ENCODE data around the gene USP25.

DNA sequence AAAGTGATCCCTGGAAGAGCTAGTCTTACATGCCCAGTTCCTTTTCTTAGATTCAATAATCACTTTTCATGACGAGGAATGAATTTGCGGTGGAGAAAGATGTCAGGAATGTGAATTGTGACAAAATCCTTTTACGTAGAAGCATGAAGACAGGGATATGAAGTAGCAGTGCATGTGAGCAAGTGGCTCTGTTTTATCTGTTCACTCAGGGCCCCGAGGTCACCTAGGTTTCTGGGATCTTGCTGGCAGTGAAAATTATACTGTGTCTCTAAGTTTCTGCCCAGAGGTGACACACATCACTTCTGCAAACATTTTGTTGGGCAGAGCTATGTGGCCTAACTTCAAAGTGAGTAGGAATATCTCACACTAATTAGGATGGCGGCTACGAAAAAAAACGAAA is 79.3 kb downstream of the USP25 start:
- TF ChIP-seq, protein P1, sequence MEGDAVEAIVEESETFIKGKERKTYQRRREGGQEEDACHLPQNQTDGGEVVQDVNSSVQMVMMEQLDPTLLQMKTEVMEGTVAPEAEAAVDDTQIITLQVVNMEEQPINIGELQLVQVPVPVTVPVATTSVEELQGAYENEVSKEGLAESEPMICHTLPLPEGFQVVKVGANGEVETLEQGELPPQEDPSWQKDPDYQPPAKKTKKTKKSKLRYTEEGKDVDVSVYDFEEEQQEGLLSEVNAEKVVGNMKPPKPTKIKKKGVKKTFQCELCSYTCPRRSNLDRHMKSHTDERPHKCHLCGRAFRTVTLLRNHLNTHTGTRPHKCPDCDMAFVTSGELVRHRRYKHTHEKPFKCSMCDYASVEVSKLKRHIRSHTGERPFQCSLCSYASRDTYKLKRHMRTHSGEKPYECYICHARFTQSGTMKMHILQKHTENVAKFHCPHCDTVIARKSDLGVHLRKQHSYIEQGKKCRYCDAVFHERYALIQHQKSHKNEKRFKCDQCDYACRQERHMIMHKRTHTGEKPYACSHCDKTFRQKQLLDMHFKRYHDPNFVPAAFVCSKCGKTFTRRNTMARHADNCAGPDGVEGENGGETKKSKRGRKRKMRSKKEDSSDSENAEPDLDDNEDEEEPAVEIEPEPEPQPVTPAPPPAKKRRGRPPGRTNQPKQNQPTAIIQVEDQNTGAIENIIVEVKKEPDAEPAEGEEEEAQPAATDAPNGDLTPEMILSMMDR (IDR thresholded peaks at IDR 0.05), result no peak
- TF ChIP-seq POLR2AphosphoS5 (IDR thresholded peaks at IDR 0.05; ENCODE audit: low read depth, low read length), result no peak
- no peak for TF ChIP-seq TCF7L2 (IDR thresholded peaks at IDR 0.05; ENCODE audit: low read depth, low read length)
- TF ChIP-seq, protein P2, sequence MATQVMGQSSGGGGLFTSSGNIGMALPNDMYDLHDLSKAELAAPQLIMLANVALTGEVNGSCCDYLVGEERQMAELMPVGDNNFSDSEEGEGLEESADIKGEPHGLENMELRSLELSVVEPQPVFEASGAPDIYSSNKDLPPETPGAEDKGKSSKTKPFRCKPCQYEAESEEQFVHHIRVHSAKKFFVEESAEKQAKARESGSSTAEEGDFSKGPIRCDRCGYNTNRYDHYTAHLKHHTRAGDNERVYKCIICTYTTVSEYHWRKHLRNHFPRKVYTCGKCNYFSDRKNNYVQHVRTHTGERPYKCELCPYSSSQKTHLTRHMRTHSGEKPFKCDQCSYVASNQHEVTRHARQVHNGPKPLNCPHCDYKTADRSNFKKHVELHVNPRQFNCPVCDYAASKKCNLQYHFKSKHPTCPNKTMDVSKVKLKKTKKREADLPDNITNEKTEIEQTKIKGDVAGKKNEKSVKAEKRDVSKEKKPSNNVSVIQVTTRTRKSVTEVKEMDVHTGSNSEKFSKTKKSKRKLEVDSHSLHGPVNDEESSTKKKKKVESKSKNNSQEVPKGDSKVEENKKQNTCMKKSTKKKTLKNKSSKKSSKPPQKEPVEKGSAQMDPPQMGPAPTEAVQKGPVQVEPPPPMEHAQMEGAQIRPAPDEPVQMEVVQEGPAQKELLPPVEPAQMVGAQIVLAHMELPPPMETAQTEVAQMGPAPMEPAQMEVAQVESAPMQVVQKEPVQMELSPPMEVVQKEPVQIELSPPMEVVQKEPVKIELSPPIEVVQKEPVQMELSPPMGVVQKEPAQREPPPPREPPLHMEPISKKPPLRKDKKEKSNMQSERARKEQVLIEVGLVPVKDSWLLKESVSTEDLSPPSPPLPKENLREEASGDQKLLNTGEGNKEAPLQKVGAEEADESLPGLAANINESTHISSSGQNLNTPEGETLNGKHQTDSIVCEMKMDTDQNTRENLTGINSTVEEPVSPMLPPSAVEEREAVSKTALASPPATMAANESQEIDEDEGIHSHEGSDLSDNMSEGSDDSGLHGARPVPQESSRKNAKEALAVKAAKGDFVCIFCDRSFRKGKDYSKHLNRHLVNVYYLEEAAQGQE (IDR thresholded peaks at IDR 0.05; ENCODE audit: insufficient read depth in 1 of 2, low read depth in 2 of 2, low read length in 1 of 2), result no peak
- TF ChIP-seq SIN3A (IDR thresholded peaks at IDR 0.05; ENCODE audit: borderline replicate concordance, insufficient read depth, low read depth, low read length), result no peak

Data from Panc1 (cell line).